Gastrocnemius medialis (tissue), 4 donors: ENCODE results near the gene PPEF1.

Source experiments
- POLR2A ChIP-seq, 2 donors: fragments of 450-650 bp; IDR thresholded peaks; one replicate each; pipeline ENCODE4 v1.6.1; 2017; ENCODE audit warnings: antibody characterized with exemption in 2 of 2, mild to moderate bottlenecking in 2 of 2, moderate library complexity in 2 of 2
- TF ChIP-seq, protein P1 (sequence below), 5 experiments: fragments of 450-650 bp in 3 of 5; fragments of 200-600 bp in 2 of 5; sonication (generic) in 2 of 5; IDR thresholded peaks in 4 of 5; conservative IDR thresholded peaks in 1 of 5; 1 replicate in 4 of 5; 2 replicates in 1 of 5; pipeline ENCODE4 v1.5.1; 2016 to 2019; ENCODE audit warnings: antibody characterized with exemption in 5 of 5, mild to moderate bottlenecking in 3 of 5, moderate library complexity in 3 of 5

DNA sequence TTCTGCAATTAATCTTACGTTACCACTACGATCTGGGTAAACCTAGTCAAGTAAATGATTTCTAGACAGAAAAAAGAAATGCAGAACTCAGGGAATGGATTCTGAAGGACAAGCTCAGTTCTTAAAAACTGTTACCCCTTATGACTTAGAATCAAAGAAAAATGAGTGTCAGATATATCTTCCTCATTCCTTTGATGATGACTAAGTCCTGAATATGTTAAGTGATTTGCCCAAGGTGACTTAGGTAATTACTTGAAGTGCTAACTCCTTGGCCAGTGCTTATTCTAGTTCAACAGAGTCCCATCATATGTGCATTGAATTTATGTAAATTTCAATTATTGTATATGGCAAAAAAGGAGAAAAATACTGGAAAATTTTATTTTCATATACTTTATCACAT is 92.5 kb downstream of the PPEF1 start:
- TF ChIP-seq, protein P1, sequence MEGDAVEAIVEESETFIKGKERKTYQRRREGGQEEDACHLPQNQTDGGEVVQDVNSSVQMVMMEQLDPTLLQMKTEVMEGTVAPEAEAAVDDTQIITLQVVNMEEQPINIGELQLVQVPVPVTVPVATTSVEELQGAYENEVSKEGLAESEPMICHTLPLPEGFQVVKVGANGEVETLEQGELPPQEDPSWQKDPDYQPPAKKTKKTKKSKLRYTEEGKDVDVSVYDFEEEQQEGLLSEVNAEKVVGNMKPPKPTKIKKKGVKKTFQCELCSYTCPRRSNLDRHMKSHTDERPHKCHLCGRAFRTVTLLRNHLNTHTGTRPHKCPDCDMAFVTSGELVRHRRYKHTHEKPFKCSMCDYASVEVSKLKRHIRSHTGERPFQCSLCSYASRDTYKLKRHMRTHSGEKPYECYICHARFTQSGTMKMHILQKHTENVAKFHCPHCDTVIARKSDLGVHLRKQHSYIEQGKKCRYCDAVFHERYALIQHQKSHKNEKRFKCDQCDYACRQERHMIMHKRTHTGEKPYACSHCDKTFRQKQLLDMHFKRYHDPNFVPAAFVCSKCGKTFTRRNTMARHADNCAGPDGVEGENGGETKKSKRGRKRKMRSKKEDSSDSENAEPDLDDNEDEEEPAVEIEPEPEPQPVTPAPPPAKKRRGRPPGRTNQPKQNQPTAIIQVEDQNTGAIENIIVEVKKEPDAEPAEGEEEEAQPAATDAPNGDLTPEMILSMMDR (IDR thresholded peaks at IDR 0.05 in 4 of 5, conservative IDR thresholded peaks at IDR 0.05 in 1 of 5): no peak
- TF ChIP-seq POLR2A (IDR thresholded peaks at IDR 0.05): no peak
